NCI-H1092 (cell line): ENCODE measurements around the gene PGAP1.

Experiments
- DNase-seq: peaks from one replicate; lab custom pipeline; 2025; lab: John Stamatoyannopoulos, UW

Gene PGAP1, protein sequence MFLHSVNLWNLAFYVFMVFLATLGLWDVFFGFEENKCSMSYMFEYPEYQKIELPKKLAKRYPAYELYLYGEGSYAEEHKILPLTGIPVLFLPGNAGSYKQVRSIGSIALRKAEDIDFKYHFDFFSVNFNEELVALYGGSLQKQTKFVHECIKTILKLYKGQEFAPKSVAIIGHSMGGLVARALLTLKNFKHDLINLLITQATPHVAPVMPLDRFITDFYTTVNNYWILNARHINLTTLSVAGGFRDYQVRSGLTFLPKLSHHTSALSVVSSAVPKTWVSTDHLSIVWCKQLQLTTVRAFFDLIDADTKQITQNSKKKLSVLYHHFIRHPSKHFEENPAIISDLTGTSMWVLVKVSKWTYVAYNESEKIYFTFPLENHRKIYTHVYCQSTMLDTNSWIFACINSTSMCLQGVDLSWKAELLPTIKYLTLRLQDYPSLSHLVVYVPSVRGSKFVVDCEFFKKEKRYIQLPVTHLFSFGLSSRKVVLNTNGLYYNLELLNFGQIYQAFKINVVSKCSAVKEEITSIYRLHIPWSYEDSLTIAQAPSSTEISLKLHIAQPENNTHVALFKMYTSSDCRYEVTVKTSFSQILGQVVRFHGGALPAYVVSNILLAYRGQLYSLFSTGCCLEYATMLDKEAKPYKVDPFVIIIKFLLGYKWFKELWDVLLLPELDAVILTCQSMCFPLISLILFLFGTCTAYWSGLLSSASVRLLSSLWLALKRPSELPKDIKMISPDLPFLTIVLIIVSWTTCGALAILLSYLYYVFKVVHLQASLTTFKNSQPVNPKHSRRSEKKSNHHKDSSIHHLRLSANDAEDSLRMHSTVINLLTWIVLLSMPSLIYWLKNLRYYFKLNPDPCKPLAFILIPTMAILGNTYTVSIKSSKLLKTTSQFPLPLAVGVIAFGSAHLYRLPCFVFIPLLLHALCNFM

DNA sequence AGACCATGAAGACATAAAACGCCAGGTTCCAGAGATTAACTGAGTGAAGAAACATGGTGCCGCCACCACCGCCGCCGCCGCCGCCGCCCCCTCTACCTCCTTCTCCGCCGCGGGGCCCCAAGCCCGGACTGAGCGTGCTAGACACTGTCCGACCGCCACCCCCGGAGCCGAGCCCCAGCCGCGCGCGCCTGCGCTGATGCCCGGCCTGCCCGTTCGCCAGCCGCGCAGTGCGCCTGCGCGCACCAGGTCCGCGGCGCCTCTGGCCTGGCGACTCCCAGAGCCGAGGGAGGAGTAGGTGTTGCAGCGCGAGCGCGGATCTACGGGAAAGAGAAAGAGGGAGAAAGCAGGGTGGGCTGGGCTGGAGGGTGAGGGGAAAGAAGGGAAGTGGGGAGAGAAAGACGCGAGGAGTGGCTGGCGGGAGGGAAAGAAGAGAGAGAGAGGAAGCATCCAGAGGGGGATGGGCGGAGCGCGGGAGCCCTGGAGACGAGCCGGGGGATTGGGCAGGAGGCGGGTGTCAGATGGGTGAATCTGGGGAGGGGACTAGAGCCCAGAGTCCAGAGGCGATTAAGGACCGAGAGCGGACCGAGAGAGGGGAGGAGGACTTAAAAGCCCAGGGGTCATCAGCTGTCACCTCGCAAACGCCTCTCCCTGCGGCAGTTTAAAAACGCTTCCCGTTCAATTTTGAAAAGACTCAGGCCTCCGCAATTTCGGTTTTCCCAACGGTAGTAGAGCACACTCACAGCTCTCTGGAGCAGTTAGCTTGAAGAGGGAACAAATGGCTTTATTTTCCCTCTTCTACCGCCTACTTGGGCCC is at the start of gene PGAP1:
PGAP1 (minus strand) TSS at position 146 of the 814 bp plus-strand sequence; CDS start at position 55, 91 bp downstream.
- DNase-seq, result peak; percentile 95

DNA sequence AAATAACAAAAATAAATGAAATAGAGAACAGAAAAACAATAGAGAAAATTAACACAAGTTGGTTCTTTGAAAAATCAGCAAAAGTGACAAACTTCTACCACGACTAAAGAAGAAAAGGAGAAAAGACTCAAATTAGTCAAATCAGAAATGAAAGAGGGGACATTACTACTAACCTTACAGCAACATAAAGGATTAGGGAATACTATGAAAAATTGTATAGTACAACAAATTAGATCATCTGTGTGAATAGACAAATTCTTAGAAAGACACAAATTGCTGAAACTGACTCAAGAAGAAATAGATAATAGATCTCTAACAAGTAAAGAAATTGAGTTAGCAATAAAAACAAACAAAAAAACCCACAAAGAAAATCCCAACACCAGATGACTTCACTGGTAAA is 48.5 kb upstream of the PGAP1 start:
- no peak for DNase-seq

DNA sequence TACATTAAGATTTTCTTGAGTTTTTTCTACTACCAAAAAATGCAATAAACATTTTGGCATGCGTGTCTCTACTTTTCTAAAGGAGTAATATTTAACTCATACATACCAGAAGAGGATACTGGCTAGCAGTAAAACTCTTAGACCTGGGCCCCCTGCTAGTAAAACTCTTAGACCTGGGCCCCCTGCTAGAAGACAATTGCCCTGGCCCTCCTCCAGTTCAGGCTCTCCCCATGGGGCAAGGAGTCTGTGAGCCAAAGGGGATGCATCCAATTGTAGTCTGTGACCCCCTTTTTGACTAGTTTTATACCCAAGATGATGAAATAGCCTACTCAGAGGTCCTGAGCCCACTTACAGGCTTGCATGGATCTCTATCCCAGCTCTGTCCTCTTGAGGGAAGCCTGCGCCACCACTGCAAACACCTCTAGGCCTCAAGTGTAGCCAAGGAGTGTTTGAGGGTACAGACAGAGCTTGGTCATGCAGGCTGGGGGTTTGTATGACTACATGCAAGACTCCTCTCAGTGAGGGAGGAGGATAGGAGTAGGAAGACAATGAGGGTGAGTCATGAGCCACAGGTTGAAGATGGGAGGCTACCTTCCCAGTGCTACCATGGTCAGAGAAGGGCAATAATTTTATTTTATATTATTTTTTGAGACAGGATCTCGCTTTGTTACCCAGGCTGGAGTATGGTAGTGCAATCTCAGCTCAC is 45.2 kb upstream of the PGAP1 start:
- DNase-seq, result no peak

DNA sequence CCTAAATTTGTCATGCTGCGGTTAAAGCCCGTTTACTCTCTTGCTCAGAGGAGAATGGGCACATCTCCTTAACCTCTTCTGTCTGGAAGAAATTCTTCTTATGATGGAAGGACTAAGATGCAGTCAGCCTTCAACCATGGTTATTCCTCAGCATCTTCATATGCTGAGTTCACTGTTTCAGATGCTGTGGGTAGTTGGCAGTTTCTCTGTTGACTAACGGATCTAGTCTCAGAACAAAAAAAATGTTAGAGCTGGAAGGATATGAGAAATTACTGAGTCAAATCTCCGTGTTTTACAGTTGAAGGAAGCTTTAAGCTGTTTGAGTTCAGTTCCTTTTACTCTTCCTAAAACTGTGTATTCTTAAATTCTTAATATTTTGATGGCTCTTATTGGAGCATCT is 43.6 kb upstream of the PGAP1 start:
- no peak for DNase-seq

DNA sequence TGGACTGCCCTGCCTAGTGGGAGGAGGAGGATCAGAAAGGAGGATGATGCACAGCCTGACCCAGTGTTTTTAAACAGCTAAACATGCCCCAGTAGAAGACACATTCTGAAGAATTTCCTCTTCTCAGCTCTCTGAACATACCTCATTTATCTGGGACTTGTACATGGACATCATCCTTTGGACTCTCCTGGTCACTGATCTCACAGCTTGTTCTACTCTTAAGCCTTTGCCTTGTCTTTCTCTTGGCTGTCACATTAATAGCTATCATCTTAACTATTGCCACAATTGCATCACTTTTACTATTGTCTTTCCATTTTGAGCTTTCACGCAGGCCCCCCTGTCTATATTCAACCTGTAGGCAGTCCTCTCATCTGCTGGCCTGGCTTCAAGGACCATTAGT is 42.0 kb upstream of the PGAP1 start:
- no peak for DNase-seq

DNA sequence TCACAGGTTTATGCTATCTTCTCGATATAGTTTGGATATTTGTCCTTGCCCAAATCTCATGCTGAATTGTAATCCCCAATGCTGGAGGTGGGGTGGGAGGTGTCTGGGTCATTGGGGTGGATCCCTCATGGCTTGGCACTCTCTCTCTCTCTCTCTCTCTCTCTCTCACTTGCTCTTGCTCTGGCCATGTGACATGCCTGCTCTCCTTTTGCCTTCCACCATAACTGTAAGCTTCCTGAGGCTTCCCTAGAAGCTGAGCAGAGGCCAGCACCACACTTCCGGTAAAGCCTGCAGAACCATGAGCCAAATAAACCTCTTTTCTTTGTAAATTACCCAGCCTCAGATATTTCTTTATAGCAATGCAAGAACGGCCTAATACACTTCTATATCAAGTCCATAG is 41.3 kb upstream of the PGAP1 start:
- no peak for DNase-seq

DNA sequence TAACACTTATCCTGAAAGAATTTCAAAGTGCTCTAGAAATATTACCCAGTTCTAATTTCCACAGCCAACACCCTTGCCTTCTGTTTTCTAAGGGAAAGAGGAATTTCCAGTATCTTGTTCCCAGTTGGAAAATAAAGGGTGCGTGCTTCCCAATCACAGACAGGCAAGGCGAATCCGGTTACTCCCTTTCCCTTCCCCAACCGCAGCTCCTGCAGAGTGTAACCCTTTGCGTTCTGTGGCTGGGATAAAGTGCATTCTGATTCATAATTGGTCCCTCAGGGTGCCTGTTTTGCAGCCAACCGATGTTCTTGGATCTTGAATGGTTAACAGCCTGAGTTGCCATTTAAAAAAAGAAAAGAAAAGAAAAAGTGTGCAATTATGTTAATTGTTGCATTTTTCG is 40.6 kb upstream of the PGAP1 start:
- no peak for DNase-seq

DNA sequence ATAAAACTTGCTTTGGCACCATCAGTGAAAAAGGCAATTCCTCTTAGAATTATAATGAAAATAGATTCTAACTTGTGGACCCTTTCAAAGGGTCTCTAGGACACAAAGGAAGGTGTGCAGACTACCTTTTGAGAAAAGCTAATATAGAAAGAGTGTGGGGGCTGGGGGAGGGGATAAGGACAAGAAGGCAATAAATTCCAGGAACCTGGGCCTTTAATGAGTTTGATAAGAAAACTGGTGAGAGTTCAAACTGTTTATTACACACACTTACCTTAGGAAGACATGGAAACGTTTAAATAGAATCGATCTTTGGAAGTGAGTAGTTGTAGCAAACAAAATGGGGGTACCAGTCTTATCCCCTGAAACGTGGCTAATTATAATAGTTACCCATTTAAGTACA is 39.6 kb upstream of the PGAP1 start:
- DNase-seq, result no peak

DNA sequence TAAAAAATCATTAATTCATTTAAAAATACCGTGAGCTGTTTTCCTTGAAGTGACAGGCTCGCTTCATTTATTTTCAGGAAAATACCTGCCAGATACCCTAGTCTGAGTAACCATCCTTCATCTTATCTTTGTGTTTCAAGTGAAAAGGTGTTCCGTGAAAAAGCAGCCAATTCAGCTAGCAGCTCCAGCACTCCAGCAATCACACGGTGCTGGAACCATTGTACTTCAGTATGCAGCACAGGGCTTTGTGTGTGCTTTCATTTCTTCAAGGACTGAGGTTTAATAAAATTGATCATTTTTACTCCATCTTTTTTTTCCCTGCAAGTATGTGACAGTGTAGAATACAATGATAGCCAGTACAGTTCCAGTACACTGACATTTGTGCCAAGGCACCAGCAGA is 39.1 kb upstream of the PGAP1 start:
- DNase-seq, result no peak

DNA sequence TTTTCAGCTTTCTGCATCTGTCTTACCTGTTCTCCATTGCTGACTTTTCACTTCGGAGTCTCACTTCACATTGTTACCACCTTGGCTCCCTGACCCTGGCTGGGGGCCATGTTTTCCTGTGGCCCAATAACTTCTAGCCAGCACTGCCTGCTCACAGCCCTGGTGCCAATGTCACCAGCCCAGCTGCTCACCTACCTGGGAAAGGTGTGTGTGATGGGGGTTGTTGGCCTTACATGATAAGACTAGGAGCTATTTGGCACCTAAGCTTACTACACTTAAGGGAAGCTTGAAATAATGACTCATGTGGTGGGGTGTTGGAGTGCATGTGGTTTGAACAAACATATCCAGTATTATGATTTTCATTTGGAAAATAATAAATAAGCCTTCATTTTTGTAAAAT is 37.5 kb upstream of the PGAP1 start:
- DNase-seq, result no peak

DNA sequence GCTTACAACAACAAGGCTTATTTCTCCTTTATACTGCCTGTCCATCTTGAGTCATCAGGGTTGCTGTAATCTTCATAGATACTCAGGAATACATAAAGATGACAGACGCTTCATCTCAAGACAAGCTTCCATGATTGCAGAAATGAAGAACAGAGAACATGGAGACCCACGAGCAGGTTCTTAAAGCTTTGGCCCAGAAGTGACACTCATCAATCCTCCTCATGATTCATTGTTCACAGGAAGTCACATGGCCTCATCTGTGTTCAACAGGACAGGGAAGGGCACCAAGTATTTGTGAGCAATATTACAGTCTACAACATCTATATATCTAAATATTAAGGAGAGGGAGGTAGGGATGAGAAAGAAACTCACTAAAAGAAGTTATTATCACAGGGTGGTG is 36.5 kb upstream of the PGAP1 start:
- DNase-seq, result no peak

DNA sequence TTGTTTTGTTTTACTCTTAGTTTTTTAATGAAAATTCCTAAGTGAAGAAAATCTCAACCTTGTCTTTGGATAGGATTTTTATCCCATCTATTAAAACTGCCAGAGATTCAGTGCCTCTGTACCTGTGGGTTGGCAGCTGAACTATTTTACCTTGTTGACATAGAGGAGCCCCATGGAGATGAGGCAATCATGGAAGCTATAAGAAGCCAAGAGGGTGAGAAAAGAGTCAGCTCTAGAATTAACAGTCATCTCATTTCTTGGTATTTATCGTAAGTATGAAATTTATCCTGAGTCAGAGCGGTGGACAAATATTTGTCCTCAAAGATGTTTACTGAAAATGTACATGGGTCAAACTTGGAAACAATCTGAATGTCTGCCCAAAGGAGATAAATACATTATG is 35.8 kb upstream of the PGAP1 start:
- DNase-seq, result no peak

DNA sequence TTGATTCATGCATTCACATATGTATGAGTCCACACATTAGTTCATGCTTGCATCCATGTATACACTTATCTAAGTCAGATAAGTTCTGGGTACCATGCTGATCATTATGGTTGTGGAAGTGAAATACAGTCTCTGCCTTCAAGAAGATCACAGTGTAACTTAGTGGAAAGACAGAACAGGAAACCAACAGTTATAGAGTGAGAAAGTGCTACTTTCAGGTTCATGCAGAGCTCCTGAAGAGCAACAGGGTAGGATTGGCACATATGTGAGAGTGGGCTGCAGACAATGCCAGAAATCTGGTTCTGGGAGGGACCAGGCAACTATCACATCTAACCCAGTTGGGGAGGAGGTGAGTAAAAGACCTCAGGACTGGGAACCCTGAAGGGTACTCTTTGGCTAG is 35.4 kb upstream of the PGAP1 start:
- DNase-seq, result no peak

DNA sequence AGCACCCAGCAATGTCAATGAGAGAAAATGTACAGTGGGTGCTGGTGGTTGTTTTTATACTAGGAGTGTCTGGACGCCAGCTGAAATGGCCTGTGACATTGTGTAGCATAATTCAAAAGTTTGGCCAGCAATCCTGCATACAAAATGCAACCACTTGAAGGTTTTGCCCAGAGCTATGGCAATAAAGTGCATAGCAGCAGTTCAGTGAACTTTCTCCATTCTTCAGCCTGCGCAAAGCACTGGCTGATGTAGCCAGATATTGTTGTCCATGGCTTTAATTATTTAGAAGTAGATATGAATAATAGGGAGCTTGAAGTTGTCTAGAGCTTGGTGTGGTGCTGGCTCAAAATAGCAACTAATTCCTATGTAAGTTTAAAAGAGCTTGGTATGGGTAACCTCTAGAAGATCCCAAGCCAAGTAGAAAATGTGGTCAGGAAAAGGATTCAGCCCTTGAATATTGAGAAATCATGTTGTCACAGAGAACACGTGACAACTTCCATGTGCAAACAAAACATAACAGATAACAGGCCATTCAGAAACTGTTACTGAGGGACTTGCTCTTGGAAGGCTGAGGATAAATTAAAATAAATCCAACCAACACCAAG is 33.3 kb upstream of the PGAP1 start:
- DNase-seq, result no peak

DNA sequence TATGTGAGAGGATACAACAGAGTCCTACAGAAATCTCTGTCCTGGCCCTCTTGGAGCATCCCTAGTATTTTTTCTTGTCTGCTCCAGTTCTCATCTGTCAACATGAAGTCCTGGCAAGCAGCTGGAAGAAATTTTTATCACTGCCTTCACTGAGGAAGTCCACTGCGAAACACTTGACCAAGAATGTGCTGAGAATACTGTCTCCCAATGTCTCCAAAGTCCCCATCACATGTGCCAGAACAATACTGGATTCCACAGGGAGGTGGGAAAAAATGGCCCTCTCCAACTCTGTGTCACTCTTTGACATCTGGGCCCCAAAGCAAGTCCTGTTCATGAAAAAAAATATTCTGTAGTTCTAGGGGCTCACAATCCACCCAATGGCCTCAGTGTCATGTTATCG is 32.8 kb upstream of the PGAP1 start:
- no peak for DNase-seq

DNA sequence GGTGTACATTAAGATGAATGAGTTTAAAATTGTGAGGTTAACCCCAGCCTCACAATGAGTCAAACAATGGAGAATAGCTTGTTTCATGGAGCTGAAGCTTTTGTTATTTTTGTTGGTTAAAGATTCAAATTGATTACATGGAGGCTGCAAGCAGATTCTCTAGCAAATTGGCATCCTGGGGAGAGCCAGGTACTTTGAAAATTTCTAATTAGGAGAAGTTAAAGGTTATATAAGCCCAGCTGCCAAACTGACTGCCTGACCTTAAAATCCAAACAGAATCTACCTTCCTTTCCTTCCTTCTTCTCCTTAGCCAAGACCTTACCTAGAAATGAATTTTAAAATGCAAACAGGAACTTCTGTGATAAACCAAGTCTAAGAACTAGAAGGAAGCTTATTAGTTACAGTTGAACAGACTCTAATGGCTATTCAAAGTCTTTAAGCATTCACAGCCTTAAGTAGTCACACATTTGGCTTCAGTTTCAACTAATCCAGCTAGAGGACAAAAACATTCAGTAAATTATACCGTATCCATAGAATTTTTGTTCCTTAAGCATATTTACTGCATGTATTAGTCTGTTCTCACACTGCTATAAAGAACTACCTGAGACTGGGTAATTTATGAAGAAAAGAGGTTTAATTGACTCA is 31.5 kb upstream of the PGAP1 start:
- no peak for DNase-seq

DNA sequence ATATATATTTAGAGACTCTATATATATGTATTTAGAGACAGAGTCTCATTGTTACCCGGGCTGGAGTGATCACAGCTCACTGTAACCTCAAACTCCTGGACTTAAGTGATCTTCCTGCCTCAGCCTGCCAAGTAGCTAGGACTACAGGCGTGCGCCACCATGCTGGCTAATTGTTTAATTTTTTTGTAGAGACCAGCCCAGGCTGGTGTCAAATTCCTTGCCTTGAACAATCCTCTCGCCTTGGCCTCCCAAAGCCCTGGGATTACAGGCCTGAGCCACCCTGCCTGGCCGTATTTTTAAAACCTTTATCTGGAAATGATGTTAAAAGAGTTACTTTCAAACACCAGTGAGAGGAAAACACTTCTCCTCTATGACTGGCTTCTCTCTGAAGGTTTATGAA is 30.9 kb upstream of the PGAP1 start:
- DNase-seq, result no peak

DNA sequence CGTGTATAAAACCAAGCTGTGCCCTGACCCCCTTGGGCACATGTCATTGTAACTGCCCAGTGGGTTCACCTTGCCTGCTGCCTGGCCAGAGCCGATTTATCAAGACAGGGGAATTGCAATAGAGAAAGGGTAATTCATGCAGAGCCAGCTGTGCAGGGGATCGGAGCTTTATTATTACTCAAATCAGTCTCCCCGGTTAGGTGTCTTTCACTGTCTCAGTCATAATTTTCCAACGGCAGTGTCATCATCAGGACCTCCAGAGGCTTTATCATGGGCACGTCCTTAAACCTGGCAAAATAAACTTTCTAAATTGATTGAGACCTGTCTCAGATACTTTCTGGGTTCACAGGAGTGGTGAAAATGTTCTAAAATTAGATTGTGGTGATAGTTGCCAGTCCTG is 29.6 kb upstream of the PGAP1 start:
- DNase-seq, result no peak

DNA sequence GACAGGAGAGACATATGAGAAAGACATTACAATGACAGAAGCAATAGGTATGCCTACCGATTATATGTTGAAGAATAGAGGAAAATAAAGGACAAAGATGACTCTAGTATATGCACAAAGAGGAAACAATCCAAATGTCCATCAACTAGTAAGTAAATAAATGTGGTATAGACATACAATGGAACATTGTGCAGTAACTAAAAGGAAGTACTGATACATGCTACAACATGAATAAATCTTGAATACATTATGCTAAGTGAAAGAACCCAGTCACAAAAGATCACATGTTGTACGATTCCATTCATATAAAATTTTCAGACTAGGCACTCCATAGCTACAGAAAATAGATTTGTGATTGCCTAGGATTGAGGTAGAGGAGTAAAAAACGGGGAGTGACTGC is 28.5 kb upstream of the PGAP1 start:
- no peak for DNase-seq

DNA sequence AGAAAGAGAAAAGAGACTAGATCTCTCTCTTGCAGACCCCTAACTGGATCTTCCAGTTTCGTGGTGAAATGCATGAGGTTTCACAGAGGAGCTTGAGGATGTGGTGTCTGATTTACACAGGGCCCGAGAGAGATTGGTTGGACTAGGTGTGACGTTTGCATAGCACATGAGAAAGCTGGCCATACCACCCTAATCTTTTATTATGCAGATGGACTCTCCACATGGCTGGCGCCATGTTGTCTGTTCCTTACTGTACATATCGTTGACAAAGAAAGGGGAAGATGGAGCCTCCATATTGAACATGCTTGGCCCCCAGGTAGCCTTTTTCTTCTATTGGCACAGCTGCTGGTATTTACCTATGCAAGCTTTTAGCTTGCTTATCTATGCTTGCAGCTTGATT is 27.5 kb upstream of the PGAP1 start:
- DNase-seq, result peak; percentile 16

DNA sequence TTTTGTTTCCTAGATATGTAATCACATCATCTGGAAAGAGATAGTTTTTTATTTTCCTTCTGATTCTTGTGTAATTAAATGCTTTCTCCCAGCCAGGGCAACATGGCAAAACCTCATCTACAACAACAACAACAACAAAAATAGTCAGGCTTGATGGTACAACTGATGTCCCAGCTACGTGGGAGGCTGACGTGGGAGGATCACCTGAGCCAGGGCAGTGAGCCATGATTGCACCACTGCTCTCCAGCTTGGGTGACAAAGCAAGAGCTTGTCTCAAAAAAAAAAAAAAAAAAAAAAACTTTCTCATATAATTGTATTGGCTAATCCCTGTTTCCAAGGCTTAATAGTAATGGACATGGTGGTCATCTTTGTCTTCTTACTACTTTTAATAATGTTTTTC is 26.4 kb upstream of the PGAP1 start:
- no peak for DNase-seq
